Spleen (tissue), 7 donors: ENCODE results near the gene KATNAL2.

Experiments used
- CTCF ChIP-seq, 11 experiments: fragments of 200-600 bp in 7 of 11; fragments of 450-650 bp in 4 of 11; sonication (generic) in 4 of 11; IDR thresholded peaks in 8 of 11; conservative IDR thresholded peaks in 3 of 11; 1 replicate in 7 of 11; 2 replicates in 4 of 11; pipeline versions ENCODE4 v1.4.0 to v1.8.0; 2016 to 2021; ENCODE audit warnings: antibody characterized with exemption in 11 of 11, inconsistent platforms in 4 of 11, mild to moderate bottlenecking in 1 of 11
- POLR2A ChIP-seq, 3 donors: fragments of 450-650 bp; IDR thresholded peaks; one replicate each; pipeline ENCODE4 v1.5.1; 2017; ENCODE audit warnings: antibody characterized with exemption in 3 of 3, mild to moderate bottlenecking in 1 of 3
- donor health status: DM: no; HTN: no; CAD: no; lungs with moderate emphysema.
- donor health status: DM: no; HTN: no; CAD: no.
- donor health status: DM: no; HTN: no; CAD: no.

GRCh38 chr18:46953195-46953594, 35.8 kb downstream of the KATNAL2 start:
- no peak for TF ChIP-seq CTCF (IDR thresholded peaks at IDR 0.05 in 8 of 11, conservative IDR thresholded peaks at IDR 0.05 in 3 of 11)
- TF ChIP-seq POLR2A (IDR thresholded peaks at IDR 0.05) = no peak
